Measurements from ENCODE around the gene NMNAT2. TPM values are rescaled to one million over a fixed set of nuclear protein-coding genes. Genes with fewer than 3 reads are reported as not detected.

The NMNAT2 gene
- total RNA-seq, 4 donors from 2014 or later = 0.93 to 2.2 (median 1.9) TPM

GRCh38 chr1:183249941-183250452 is 168.2 kb downstream of the NMNAT2 start:
- H3K36me3 ChIP-seq = no peaks in the 10 kb centered on the region
- H3K4me3 ChIP-seq = no peak overlapping the region
- TF ChIP-seq CTCF (IDR thresholded peaks at IDR 0.05) (no peak), POLR2AphosphoS5 (IDR thresholded peaks at IDR 0.05) (no peak), EP300 (IDR thresholded peaks at IDR 0.05) (no peak), POLR2A (IDR thresholded peaks at IDR 0.05) (no peak)
- H3K9me3 ChIP-seq = peaks cover 0 to 9% (median 0%) of the 10 kb centered on the region in 3 donors
- H3K27me3 ChIP-seq = no peaks in the 10 kb centered on the region
- H3K27ac ChIP-seq = no peak overlapping the region
- ATAC-seq = no peak
- 95% methylated on average over 5 of the region's 5 CpGs; no CpG with 5 or more reads in 1 of the 2 donors for WGBS, 2 donors (ENCODE audit: low coverage in 1 of 2)
- no peaks in the 10 kb centered on the region for H3K4me1 ChIP-seq

- peaks cover 0 to 3% (median 0%) of the 10 kb centered on the region in 3 donors for H3K4me1 ChIP-seq
- no peak overlapping the region for H3K27ac ChIP-seq
- no peaks in the 10 kb centered on the region for H3K36me3 ChIP-seq
- H3K9me3 ChIP-seq = peaks cover 0 to 2% (median 0%) of the 10 kb centered on the region in 3 donors
- no peaks in the 10 kb centered on the region for H3K27me3 ChIP-seq
- WGBS, 2 donors (ENCODE audit: low coverage in 1 of 2) = 69% methylated on average over 3 of the region's 4 CpGs; no CpG with 5 or more reads in 1 of the 2 donors
- no peak for ATAC-seq
- TF ChIP-seq POLR2A (IDR thresholded peaks at IDR 0.05) (no peak), EP300 (IDR thresholded peaks at IDR 0.05) (no peak), POLR2AphosphoS5 (IDR thresholded peaks at IDR 0.05) (no peak), CTCF (IDR thresholded peaks at IDR 0.05) (no peak)
- no peak overlapping the region for H3K4me3 ChIP-seq
Observed at GRCh38 chr1:183248989-183249691, 169.0 kb downstream of the NMNAT2 start.

- Histone ChIP-seq H3K27me3 (no peaks in the 10 kb centered on the region), H3K4me3 (no peak overlapping the region), H3K9me3 (no peaks in the 10 kb centered on the region), H3K27ac (no peak overlapping the region), H3K4me1 (peaks cover 0 to 11% (median 0%) of the 10 kb centered on the region in 3 donors), H3K36me3 (no peaks in the 10 kb centered on the region)
- no peak for ATAC-seq
- 58 to 82% methylated on average over 1 of the region's 1 CpG for WGBS, 2 donors (ENCODE audit: low coverage in 1 of 2)
- no peak for TF ChIP-seq POLR2A (IDR thresholded peaks at IDR 0.05)
- TF ChIP-seq CTCF (IDR thresholded peaks at IDR 0.05) = no peak
- no peak for TF ChIP-seq EP300 (IDR thresholded peaks at IDR 0.05)
- no peak for TF ChIP-seq POLR2AphosphoS5 (IDR thresholded peaks at IDR 0.05)
Observed at GRCh38 chr1:183247931-183248330, 170.2 kb downstream of the NMNAT2 start.

GRCh38 chr1:183247484-183247883 is 170.7 kb downstream of the NMNAT2 start:
- no peak for ATAC-seq
- Histone ChIP-seq H3K27me3 (no peaks in the 10 kb centered on the region), H3K4me3 (no peak overlapping the region), H3K27ac (no peak overlapping the region), H3K4me1 (peaks cover 0 to 11% (median 0%) of the 10 kb centered on the region in 3 donors), H3K36me3 (no peaks in the 10 kb centered on the region), H3K9me3 (no peaks in the 10 kb centered on the region)
- TF ChIP-seq POLR2AphosphoS5 (IDR thresholded peaks at IDR 0.05) (no peak), POLR2A (IDR thresholded peaks at IDR 0.05) (no peak), EP300 (IDR thresholded peaks at IDR 0.05) (no peak), CTCF (IDR thresholded peaks at IDR 0.05) (no peak)
- WGBS, 2 donors (ENCODE audit: low coverage in 1 of 2) = 80 to 94% methylated on average over 2 to 3 of the region's 3 CpGs

- WGBS, 2 donors (ENCODE audit: low coverage in 1 of 2) = 96 to 100% methylated on average over 5 to 6 of the region's 11 CpGs
- no peaks in the 10 kb centered on the region for H3K27me3 ChIP-seq
- no peak for ATAC-seq
Observed at GRCh38 chr1:183247066-183247465, 171.1 kb downstream of the NMNAT2 start.

More at GRCh38 chr1:183247066-183247465, 171.1 kb downstream of the NMNAT2 start:
- H3K4me1 ChIP-seq = peaks cover 0 to 11% (median 0%) of the 10 kb centered on the region in 3 donors
- no peak overlapping the region for H3K27ac ChIP-seq
- no peaks in the 10 kb centered on the region for H3K9me3 ChIP-seq
- H3K4me3 ChIP-seq = no peak overlapping the region
- TF ChIP-seq EP300 (IDR thresholded peaks at IDR 0.05) (no peak), POLR2A (IDR thresholded peaks at IDR 0.05) (no peak), POLR2AphosphoS5 (IDR thresholded peaks at IDR 0.05) (no peak), CTCF (IDR thresholded peaks at IDR 0.05) (no peak)
- H3K36me3 ChIP-seq = no peaks in the 10 kb centered on the region
